Measurements from ENCODE around the gene RTP3. TPM values are rescaled to one million over a fixed set of nuclear protein-coding genes. Genes with fewer than 3 reads are reported as not detected.

RTP3 gene
- total and polyA plus RNA-seq, 2 experiments from 2014 or later, result 0.16 TPM; not detected in 1

DNA sequence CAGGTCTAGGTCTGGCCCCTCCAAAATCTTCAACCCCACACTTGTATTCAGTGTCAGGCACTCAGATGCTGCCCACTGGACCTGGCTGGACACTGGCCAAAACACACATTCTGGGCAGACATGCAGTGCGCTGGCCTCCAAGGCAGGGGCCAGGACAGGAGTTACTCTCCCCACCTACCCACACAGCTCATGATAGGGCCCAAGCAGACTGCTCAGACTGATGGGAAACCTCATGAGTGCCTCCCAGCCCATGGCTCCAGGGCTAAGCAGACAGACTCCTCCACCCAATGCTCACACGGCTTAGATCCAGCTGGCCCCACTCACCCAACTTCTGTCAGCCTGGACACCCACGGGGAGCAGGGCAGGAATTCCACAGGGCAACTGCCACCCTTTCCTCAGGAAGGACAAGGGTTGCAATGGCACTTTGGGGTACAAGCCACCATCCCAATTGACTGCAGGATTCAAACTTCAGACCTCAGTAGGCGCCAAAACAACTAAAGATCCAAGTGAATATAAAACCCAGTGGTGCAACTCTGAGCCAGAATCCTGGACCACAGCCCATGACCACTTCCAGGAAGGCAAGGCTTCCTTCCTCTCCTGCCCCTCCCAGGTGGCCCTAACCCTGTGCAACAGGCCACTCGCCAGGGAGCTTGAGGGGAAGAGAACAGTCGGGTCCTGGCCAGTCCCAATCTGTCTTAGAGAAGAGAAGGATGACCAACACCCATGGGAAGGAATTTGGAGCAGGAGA, 34.5 kb upstream of the RTP3 start:
- Histone ChIP-seq H3K79me2 (replicated peaks; ENCODE audit: insufficient read depth) (no peaks in the 10 kb centered on the region), H3K27me3 (ENCODE audit: insufficient read depth) (peaks cover 39% of the 10 kb centered on the region), H4K20me1 (replicated peaks; ENCODE audit: insufficient read depth) (no peaks in the 10 kb centered on the region), H3K36me3 (ENCODE audit: insufficient read depth) (no peaks in the 10 kb centered on the region), H3K4me1 (ENCODE audit: insufficient read depth) (peaks cover 6% of the 10 kb centered on the region; the same call in 1 of the 2 replicates), H3K27ac (ENCODE audit: low read depth) (no peak overlapping the region), H3K4me3 (no peak overlapping the region), H2AFZ (no peak overlapping the region), H3K4me2 (no peak overlapping the region), H3K9me2 (ENCODE audit: insufficient read depth) (no peaks in the 10 kb centered on the region), H3F3A (replicated peaks; ENCODE audit: low read depth) (no peaks in the 10 kb centered on the region)
- ATAC-seq (no peak), DNase-seq (ENCODE audit: low spot score) (no peak)
- Mint-ChIP-seq H3K9me3 (no peaks in the 10 kb centered on the region; the same call in 1 of the 3 replicates), H3K4me1 (peaks cover 2% of the 10 kb centered on the region), H3K4me3 (no peak overlapping the region), H3K36me3 (ENCODE audit: low read depth) (no peaks in the 10 kb centered on the region), H3K27me3 (ENCODE audit: insufficient read depth, low read depth, poor library complexity) (peaks cover 20% of the 10 kb centered on the region), H3K27ac (no peak overlapping the region)
- TF ChIP-seq, protein P1, sequence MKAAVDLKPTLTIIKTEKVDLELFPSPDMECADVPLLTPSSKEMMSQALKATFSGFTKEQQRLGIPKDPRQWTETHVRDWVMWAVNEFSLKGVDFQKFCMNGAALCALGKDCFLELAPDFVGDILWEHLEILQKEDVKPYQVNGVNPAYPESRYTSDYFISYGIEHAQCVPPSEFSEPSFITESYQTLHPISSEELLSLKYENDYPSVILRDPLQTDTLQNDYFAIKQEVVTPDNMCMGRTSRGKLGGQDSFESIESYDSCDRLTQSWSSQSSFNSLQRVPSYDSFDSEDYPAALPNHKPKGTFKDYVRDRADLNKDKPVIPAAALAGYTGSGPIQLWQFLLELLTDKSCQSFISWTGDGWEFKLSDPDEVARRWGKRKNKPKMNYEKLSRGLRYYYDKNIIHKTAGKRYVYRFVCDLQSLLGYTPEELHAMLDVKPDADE (IDR thresholded peaks at IDR 0.05), result no peak
- TF ChIP-seq ZNF114 (CRISPR knock-in tag; IDR thresholded peaks at IDR 0.05) (no peak), CREB1 (CRISPR knock-in tag; IDR thresholded peaks at IDR 0.05; ENCODE audit: low read depth) (no peak), JUNB (IDR thresholded peaks at IDR 0.05; ENCODE audit: unreplicated experiment) (no peak), STAT1 (IDR thresholded peaks at IDR 0.05; ENCODE audit: unreplicated experiment) (no peak), NANOG (IDR thresholded peaks at IDR 0.05; ENCODE audit: borderline replicate concordance) (no peak), EZH2phosphoT487 (IDR thresholded peaks at IDR 0.05; ENCODE audit: unreplicated experiment) (no peak)
- TF ChIP-seq, protein P2, sequence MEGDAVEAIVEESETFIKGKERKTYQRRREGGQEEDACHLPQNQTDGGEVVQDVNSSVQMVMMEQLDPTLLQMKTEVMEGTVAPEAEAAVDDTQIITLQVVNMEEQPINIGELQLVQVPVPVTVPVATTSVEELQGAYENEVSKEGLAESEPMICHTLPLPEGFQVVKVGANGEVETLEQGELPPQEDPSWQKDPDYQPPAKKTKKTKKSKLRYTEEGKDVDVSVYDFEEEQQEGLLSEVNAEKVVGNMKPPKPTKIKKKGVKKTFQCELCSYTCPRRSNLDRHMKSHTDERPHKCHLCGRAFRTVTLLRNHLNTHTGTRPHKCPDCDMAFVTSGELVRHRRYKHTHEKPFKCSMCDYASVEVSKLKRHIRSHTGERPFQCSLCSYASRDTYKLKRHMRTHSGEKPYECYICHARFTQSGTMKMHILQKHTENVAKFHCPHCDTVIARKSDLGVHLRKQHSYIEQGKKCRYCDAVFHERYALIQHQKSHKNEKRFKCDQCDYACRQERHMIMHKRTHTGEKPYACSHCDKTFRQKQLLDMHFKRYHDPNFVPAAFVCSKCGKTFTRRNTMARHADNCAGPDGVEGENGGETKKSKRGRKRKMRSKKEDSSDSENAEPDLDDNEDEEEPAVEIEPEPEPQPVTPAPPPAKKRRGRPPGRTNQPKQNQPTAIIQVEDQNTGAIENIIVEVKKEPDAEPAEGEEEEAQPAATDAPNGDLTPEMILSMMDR (conservative IDR thresholded peaks at IDR 0.05; ENCODE audit: low read depth in 2 of 2), result no peak

DNA sequence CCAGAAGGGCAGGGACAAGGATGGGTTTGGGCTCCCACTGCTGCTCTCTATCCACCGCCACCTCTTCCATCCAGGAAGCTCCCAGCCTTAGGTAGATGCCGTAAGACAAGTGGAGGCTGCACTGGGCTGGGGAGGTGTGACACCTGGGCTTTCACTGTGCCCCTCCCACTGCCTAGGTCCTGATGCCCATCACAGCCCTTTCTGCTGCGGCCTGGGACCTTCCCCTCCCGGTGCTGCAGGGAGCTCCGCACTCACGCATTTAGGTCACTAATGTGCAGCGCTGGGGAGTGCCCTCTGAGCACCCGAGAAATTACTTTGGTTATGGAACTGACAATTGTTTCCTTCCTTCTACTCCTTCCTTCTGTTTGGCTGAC, 33.9 kb upstream of the RTP3 start:
- Histone ChIP-seq H3K27me3 (ENCODE audit: insufficient read depth) (peaks cover 39% of the 10 kb centered on the region), H2AFZ (peak overlapping the region; percentile 99), H3K36me3 (ENCODE audit: insufficient read depth) (no peaks in the 10 kb centered on the region), H3K4me3 (peak overlapping the region; percentile 64; the same call in 1 of the 2 replicates), H3K79me2 (replicated peaks; ENCODE audit: insufficient read depth) (no peaks in the 10 kb centered on the region), H3K9me2 (ENCODE audit: insufficient read depth) (no peaks in the 10 kb centered on the region), H3K4me2 (peak overlapping the region; percentile 82), H4K20me1 (replicated peaks; ENCODE audit: insufficient read depth) (no peaks in the 10 kb centered on the region), H3K27ac (ENCODE audit: low read depth) (no peak overlapping the region), H3F3A (replicated peaks; ENCODE audit: low read depth) (no peaks in the 10 kb centered on the region), H3K4me1 (ENCODE audit: insufficient read depth) (peaks cover 6% of the 10 kb centered on the region; the same call in 1 of the 2 replicates)
- TF ChIP-seq ZNF114 (CRISPR knock-in tag; IDR thresholded peaks at IDR 0.05), result no peak
- ATAC-seq (no peak; the same call in 1 of the 3 replicates), DNase-seq (ENCODE audit: low spot score) (peak; percentile 10)
- H3K27me3 Mint-ChIP-seq (ENCODE audit: insufficient read depth, low read depth, poor library complexity), result peaks cover 20% of the 10 kb centered on the region
- H3K4me1 Mint-ChIP-seq, result peaks cover 2% of the 10 kb centered on the region
- no peak overlapping the region for H3K4me3 Mint-ChIP-seq
- H3K27ac Mint-ChIP-seq, result no peak overlapping the region
- H3K9me3 Mint-ChIP-seq, result no peaks in the 10 kb centered on the region; the same call in 1 of the 3 replicates
- H3K36me3 Mint-ChIP-seq (ENCODE audit: low read depth), result no peaks in the 10 kb centered on the region

Measured in GM23338 (cell line).